HG02623 (cell line): ENCODE data around the gene OTOA.
"Not testable (repeated sequence)": the region's sequence is repeated elsewhere in the genome, so short reads cannot be mapped to it uniquely, and the experiment has no call there.

ENCODE experiments used
- ATAC-seq: cut with Tn5 transposase; IDR thresholded peaks from one replicate; pipeline ENCODE4 v1.9.1; 2021; ENCODE audit warnings: moderate library complexity; ENCODE audit not compliant: unreplicated experiment

The OTOA gene

GRCh38 chr16:21717608-21718007, 53.8 kb downstream of the OTOA start:
- no peak for ATAC-seq

GRCh38 chr16:21719283-21719682, 55.5 kb downstream of the OTOA start:
- no peak for ATAC-seq

GRCh38 chr16:21720533-21720932, 56.8 kb downstream of the OTOA start:
- ATAC-seq, result no peak

GRCh38 chr16:21722771-21723455, 59.1 kb downstream of the OTOA start:
- no peak for ATAC-seq

GRCh38 chr16:21723532-21723931, 59.8 kb downstream of the OTOA start:
- no peak for ATAC-seq

- no peak for ATAC-seq
Measured at GRCh38 chr16:21727344-21727743, 63.6 kb downstream of the OTOA start.

- not testable (repeated sequence) for ATAC-seq
Measured at GRCh38 chr16:21731233-21731632, 67.5 kb downstream of the OTOA start.

- not testable (repeated sequence) for ATAC-seq
Measured at GRCh38 chr16:21740637-21741036, 76.9 kb downstream of the OTOA start.

- not testable (repeated sequence) for ATAC-seq
Measured at GRCh38 chr16:21756192-21757079, 92.7 kb downstream of the OTOA start.

- peak; percentile 78 for ATAC-seq
Measured at GRCh38 chr16:21757080-21757671, 93.4 kb downstream of the OTOA start.

- ATAC-seq, result not testable (repeated sequence)
Measured at GRCh38 chr16:21768280-21768679, 104.5 kb downstream of the OTOA start.

GRCh38 chr16:21768810-21769209, 105.0 kb downstream of the OTOA start:
- not testable (repeated sequence) for ATAC-seq

GRCh38 chr16:21769284-21769683, 105.5 kb downstream of the OTOA start:
- ATAC-seq, result not testable (repeated sequence)

GRCh38 chr16:21770584-21770983, 106.8 kb downstream of the OTOA start:
- ATAC-seq, result not testable (repeated sequence)

GRCh38 chr16:21772547-21773206, 108.9 kb downstream of the OTOA start:
- ATAC-seq, result not testable (repeated sequence)

- ATAC-seq, result not testable (repeated sequence)
Measured at GRCh38 chr16:21773207-21773553, 109.4 kb downstream of the OTOA start.

GRCh38 chr16:21780525-21780924, 116.8 kb downstream of the OTOA start:
- ATAC-seq, result not testable (repeated sequence)

GRCh38 chr16:21790506-21790905, 126.7 kb downstream of the OTOA start:
- ATAC-seq, result not testable (repeated sequence)

- ATAC-seq, result not testable (repeated sequence)
Measured at GRCh38 chr16:21793310-21793709, 129.5 kb downstream of the OTOA start.

- ATAC-seq, result not testable (repeated sequence)
Measured at GRCh38 chr16:21798601-21799000, 134.8 kb downstream of the OTOA start.
